K562 (cell line): Measurements from ENCODE around the gene NEK3. TPM values are rescaled to one million over a fixed set of nuclear protein-coding genes. Genes with fewer than 3 reads are reported as not detected.

Experiments used
- ARID1B ChIP-seq: fragments of 450-650 bp; IDR thresholded peaks from 2 replicates; pipeline ENCODE4 v1.6.1; 2016; ENCODE audit warnings: antibody characterized with exemption, mild to moderate bottlenecking, inconsistent platforms
- CREB3 ChIP-seq: fragments of 450-650 bp; conservative IDR thresholded peaks from 2 replicates; pipeline ENCODE4 v1.6.1; 2016; ENCODE audit warnings: missing genetic modification characterization, low read depth, mild to moderate bottlenecking, missing compliant biosample characterization, moderate library complexity
- DACH1 ChIP-seq: fragments of 450-650 bp; IDR thresholded peaks from 2 replicates; pipeline ENCODE4 v1.6.1; 2018; ENCODE audit not compliant: partially characterized antibody
- ELF1 ChIP-seq: fragments of 200-800 bp; sonication (Bioruptor generic); IDR thresholded peaks from 2 replicates; pipeline ENCODE4 v1.6.1; 2016; ENCODE audit warnings: missing genetic modification characterization, missing compliant biosample characterization
- FOXO4 ChIP-seq: fragments of 450-650 bp; formaldehyde crosslinking; IDR thresholded peaks from 2 replicates; pipeline ENCODE4 v1.4.0; 2020; ENCODE audit warnings: mild to moderate bottlenecking, moderate library complexity
- FOXP4 ChIP-seq: sonication (generic); formaldehyde crosslinking; IDR thresholded peaks from 2 replicates; pipeline ENCODE4 v1.8.0; 2022; ENCODE audit warnings: mild to moderate bottlenecking, missing genetic modification reagents, borderline replicate concordance
- GABPB1 ChIP-seq: sonication (generic); formaldehyde crosslinking; IDR thresholded peaks from 2 replicates; pipeline ENCODE4 v1.8.0; 2022; ENCODE audit warnings: mild to moderate bottlenecking, missing genetic modification reagents
- HCFC1 ChIP-seq: IDR thresholded peaks from 2 replicates; pipeline ENCODE4 v1.6.1; 2012; ENCODE audit warnings: low read depth, low read length, improper control_type of control experiment
- HIVEP1 ChIP-seq: fragments of 250-450 bp; sonication (Bioruptor Pico); IDR thresholded peaks from 2 replicates; pipeline ENCODE4 v1.4.0; 2020; ENCODE audit warnings: mild to moderate bottlenecking
- HSF4 ChIP-seq: fragments of 250-450 bp; sonication (Bioruptor Pico); IDR thresholded peaks from 2 replicates; pipeline ENCODE4 v2.1.2; 2022; ENCODE audit warnings: mild to moderate bottlenecking, moderate library complexity, borderline replicate concordance
- KDM5B ChIP-seq: fragments of 200-600 bp; sonication (generic); IDR thresholded peaks from 2 replicates; pipeline ENCODE4 v1.6.1; 2012; ENCODE audit warnings: low read depth, mild to moderate bottlenecking, moderate library complexity, low read length, control low read depth, inconsistent platforms; ENCODE audit not compliant: insufficient replicate concordance
- KLF16 ChIP-seq: IDR thresholded peaks from 2 replicates; pipeline ENCODE4 v1.6.1; 2016; ENCODE audit warnings: antibody characterized with exemption
- MCM7 ChIP-seq, 2 experiments: fragments of 450-650 bp; IDR thresholded peaks; 2 replicates each; pipeline ENCODE4 v1.6.1; 2016 to 2018
- NR0B1 ChIP-seq: fragments of 450-650 bp; IDR thresholded peaks from one replicate; pipeline ENCODE4 v1.6.1; 2018; ENCODE audit warnings: mild to moderate bottlenecking, moderate library complexity; ENCODE audit not compliant: partially characterized antibody
- PHB ChIP-seq: fragments of 250-450 bp; sonication (Bioruptor Pico); IDR thresholded peaks from 2 replicates; pipeline ENCODE4 v1.5.0; 2021
- POLR2AphosphoS5 ChIP-seq: IDR thresholded peaks from 2 replicates; pipeline ENCODE4 v1.6.1; 2011; ENCODE audit warnings: mild to moderate bottlenecking, low read depth, low read length, moderate library complexity; ENCODE audit not compliant: control insufficient read depth, insufficient read depth
- RBFOX2 ChIP-seq: fragments of 200-400 bp; formaldehyde crosslinking; IDR thresholded peaks from 2 replicates; pipeline ENCODE4 v1.6.1; 2017; ENCODE audit warnings: low read depth, mild to moderate bottlenecking, low read length, moderate library complexity
- RBM25 ChIP-seq: fragments of 200-400 bp; formaldehyde crosslinking; IDR thresholded peaks from 2 replicates; pipeline ENCODE4 v1.6.1; 2018; ENCODE audit warnings: low read length, low read depth, moderate library complexity; ENCODE audit not compliant: severe bottlenecking
- TFE3 ChIP-seq: fragments of 450-650 bp; formaldehyde crosslinking; IDR thresholded peaks from 2 replicates; pipeline ENCODE4 v1.4.0; 2020; ENCODE audit warnings: mild to moderate bottlenecking, mixed read lengths
- THRAP3 ChIP-seq: fragments of 450-650 bp; IDR thresholded peaks from 2 replicates; pipeline ENCODE4 v1.6.1; 2016; ENCODE audit warnings: mild to moderate bottlenecking, inconsistent platforms, borderline replicate concordance
- YBX1 ChIP-seq: fragments of 450-650 bp; IDR thresholded peaks from 2 replicates; pipeline ENCODE4 v1.7.1; 2016; ENCODE audit warnings: mild to moderate bottlenecking
- polyA plus RNA-seq, 8 experiments: library from polyadenylated mRNA; depleted of rRNA in 4 of 8; stranded (reverse) in 5 of 8; unstranded in 3 of 8; fragments of >200 nt; fragmentation: Nextera tagmentation in 2 of 8; fragmentation: Illumina TruSeq in 1 of 8; extraction: Ambion mirVana in 2 of 8; extraction: Trizol in 1 of 8; gene quantifications; 2 replicates each; pipeline versions ENCODE4 v1.2.1 to v1.2.3, GENCODE V29; 2011 to 2014; ENCODE audit warnings: inconsistent platforms in 1 of 8, missing spikeins in 1 of 8
- total RNA-seq, 7 experiments: library from RNA; depleted of rRNA in 6 of 7; stranded (reverse); fragments of >200 nt in 6 of 7; fragmentation: Illumina TruSeq in 2 of 7; extraction: Trizol in 2 of 7; gene quantifications; 2 replicates each; pipeline versions ENCODE4 v1.2.1 to v1.2.3, GENCODE V29; 2011 to 2021; ENCODE audit warnings: low replicate concordance in 1 of 7

NEK3 gene
- total and polyA plus RNA-seq, 9 of the 15 experiments (the other 6 are each of a cell fraction or from before 2014, with no cell fraction given): 6.2 to 11.0 (median 9.3) TPM

GRCh38 chr13:52159159-52159982 lies at the start of gene NEK3 (continued):
- 0 out of 2 replicates have a peak, but pooled peaks have one; percentile 6 for TF ChIP-seq HCFC1
- TF ChIP-seq KDM5B: no peak
- peak; percentile 27; the same call in 1 of the 2 replicates for TF ChIP-seq GABPB1
- TF ChIP-seq DACH1: no peak
- 0 out of 2 replicates have a peak, but pooled peaks have one; percentile 30 for TF ChIP-seq POLR2AphosphoS5
- TF ChIP-seq ELF1: peak; percentile 50; the same call in 1 of the 2 replicates
- no peak for TF ChIP-seq PHB
- no peak for TF ChIP-seq THRAP3
- peak; percentile 74 for TF ChIP-seq RBFOX2
- TF ChIP-seq MCM7 (IDR thresholded peaks at IDR 0.05): no peak
- TF ChIP-seq ARID1B: no peak
- TF ChIP-seq NR0B1: no peak
- no peak for TF ChIP-seq CREB3 (tag)
- peak; percentile 46; the same call in 1 of the 2 replicates for TF ChIP-seq FOXP4 (CRISPR knock-in tag)
- no peak for TF ChIP-seq FOXO4 (CRISPR knock-in tag)
- TF ChIP-seq TFE3 (CRISPR knock-in tag): no peak
- TF ChIP-seq RBM25: no peak
- TF ChIP-seq KLF16: no peak
- TF ChIP-seq HIVEP1 (CRISPR knock-in tag): no peak
- TF ChIP-seq YBX1: no peak
- no peak for TF ChIP-seq HSF4
